ENCODE data around the gene CELA2A. TPM values are rescaled to one million over a fixed set of nuclear protein-coding genes. Genes with fewer than 3 reads are reported as not detected.

The CELA2A gene
- total RNA-seq, 1 experiment from 2014 or later: not detected

GRCh38 chr1:15492596-15492995 lies 36.1 kb downstream of the CELA2A start:
- Histone ChIP-seq H3K27ac (ENCODE audit: low read length) (no peak overlapping the region), H3K79me2 (ENCODE audit: low read length) (no peaks in the 10 kb centered on the region), H3K9ac (ENCODE audit: low read length) (no peak overlapping the region), H2AFZ (ENCODE audit: low read length) (no peak overlapping the region), H3K36me3 (ENCODE audit: low read depth, low read length) (no peaks in the 10 kb centered on the region), H3K9me2 (replicated peaks; ENCODE audit: low read length) (no peaks in the 10 kb centered on the region), H3K9me3 (ENCODE audit: low read length) (no peaks in the 10 kb centered on the region), H4K20me1 (ENCODE audit: low read length) (no peaks in the 10 kb centered on the region), H3F3A (ENCODE audit: low read length, unreplicated experiment) (no peaks in the 10 kb centered on the region), H3K4me1 (ENCODE audit: insufficient read depth, low read length) (no peaks in the 10 kb centered on the region), H3K4me3 (ENCODE audit: low read length) (no peak overlapping the region), H3K4me2 (ENCODE audit: low read length) (no peak overlapping the region), H3K27me3 (ENCODE audit: low read length) (no peaks in the 10 kb centered on the region)
- ChIA-PET CTCF (no interaction called here), POLR2A (ENCODE audit: unreplicated experiment) (no interaction called here)
- intact Hi-C loops (cut with micrococcal nuclease): no loop called here
- no TSS peak for BruUV-seq (replicated peaks)
- TF ChIP-seq CTCF (conservative IDR thresholded peaks at IDR 0.05; ENCODE audit: low read depth, low read length) (no peak), EZH2 (IDR thresholded peaks at IDR 0.05; ENCODE audit: low read length, unreplicated experiment) (no peak), EZH2phosphoT487 (IDR thresholded peaks at IDR 0.05; ENCODE audit: borderline replicate concordance, low read length) (no peak)
- no peak for DNase-seq
- no peak for ATAC-seq

GRCh38 chr1:15493869-15494390 lies 37.4 kb downstream of the CELA2A start:
- H4K20me1 ChIP-seq (ENCODE audit: low read length): no peaks in the 10 kb centered on the region
- no peak overlapping the region for H3K27ac ChIP-seq (ENCODE audit: low read length)
- no peaks in the 10 kb centered on the region for H3K9me3 ChIP-seq (ENCODE audit: low read length)
- H3K9ac ChIP-seq (ENCODE audit: low read length): no peak overlapping the region
- BruUV-seq (replicated peaks): no TSS peak
- no peaks in the 10 kb centered on the region for H3K79me2 ChIP-seq (ENCODE audit: low read length)
- DNase-seq (no peak), ATAC-seq (no peak)
- no peaks in the 10 kb centered on the region for H3F3A ChIP-seq (ENCODE audit: low read length, unreplicated experiment)
- no peaks in the 10 kb centered on the region for H3K9me2 ChIP-seq (replicated peaks; ENCODE audit: low read length)
- intact Hi-C loops (cut with micrococcal nuclease): no loop called here
- H2AFZ ChIP-seq (ENCODE audit: low read length): no peak overlapping the region
- no peak overlapping the region for H3K4me3 ChIP-seq (ENCODE audit: low read length)
- H3K36me3 ChIP-seq (ENCODE audit: low read depth, low read length): no peaks in the 10 kb centered on the region
- TF ChIP-seq EZH2 (IDR thresholded peaks at IDR 0.05; ENCODE audit: low read length, unreplicated experiment): no peak
- no peak for TF ChIP-seq CTCF (conservative IDR thresholded peaks at IDR 0.05; ENCODE audit: low read depth, low read length)
- no peak for TF ChIP-seq EZH2phosphoT487 (IDR thresholded peaks at IDR 0.05; ENCODE audit: borderline replicate concordance, low read length)
- ChIA-PET CTCF (no interaction called here), POLR2A (ENCODE audit: unreplicated experiment) (no interaction called here)
- no peaks in the 10 kb centered on the region for H3K4me1 ChIP-seq (ENCODE audit: insufficient read depth, low read length)
- no peak overlapping the region for H3K4me2 ChIP-seq (ENCODE audit: low read length)
- H3K27me3 ChIP-seq (ENCODE audit: low read length): no peaks in the 10 kb centered on the region

GRCh38 chr1:15500184-15501178 lies 43.9 kb downstream of the CELA2A start:
- Histone ChIP-seq H3K27ac (ENCODE audit: low read length) (no peak overlapping the region), H3K27me3 (ENCODE audit: low read length) (no peaks in the 10 kb centered on the region), H3K79me2 (ENCODE audit: low read length) (no peaks in the 10 kb centered on the region), H4K20me1 (ENCODE audit: low read length) (no peaks in the 10 kb centered on the region), H3K4me2 (ENCODE audit: low read length) (no peak overlapping the region), H3F3A (ENCODE audit: low read length, unreplicated experiment) (no peaks in the 10 kb centered on the region), H3K4me1 (ENCODE audit: insufficient read depth, low read length) (no peaks in the 10 kb centered on the region), H3K9ac (ENCODE audit: low read length) (no peak overlapping the region), H3K36me3 (ENCODE audit: low read depth, low read length) (no peaks in the 10 kb centered on the region), H3K4me3 (ENCODE audit: low read length) (no peak overlapping the region), H2AFZ (ENCODE audit: low read length) (no peak overlapping the region), H3K9me2 (replicated peaks; ENCODE audit: low read length) (no peaks in the 10 kb centered on the region), H3K9me3 (ENCODE audit: low read length) (no peaks in the 10 kb centered on the region)
- BruUV-seq (replicated peaks): no TSS peak
- ChIA-PET CTCF (no interaction called here), POLR2A (ENCODE audit: unreplicated experiment) (no interaction called here)
- intact Hi-C loops (cut with micrococcal nuclease): loop anchor here (1.0 to 5.0 kb wide), 4 partner anchors 24 to 176 kb away; partner anchors contain the start of gene CASP9
- TF ChIP-seq EZH2 (IDR thresholded peaks at IDR 0.05; ENCODE audit: low read length, unreplicated experiment): no peak
- no peak for TF ChIP-seq CTCF (conservative IDR thresholded peaks at IDR 0.05; ENCODE audit: low read depth, low read length)
- TF ChIP-seq EZH2phosphoT487 (IDR thresholded peaks at IDR 0.05; ENCODE audit: borderline replicate concordance, low read length): no peak
- DNase-seq: no peak
- no peak for ATAC-seq

All from PC-3 (cell line).